Ishikawa (cell line): ENCODE data around the gene PTPRN2.

Experiments
- CREB1 ChIP-seq: IDR thresholded peaks from 2 replicates; pipeline ENCODE4 v1.6.1; 2012; ENCODE audit warnings: low read depth
- EGR1 ChIP-seq: IDR thresholded peaks from 2 replicates; pipeline ENCODE4 v1.6.1; 2012
- EP300 ChIP-seq: IDR thresholded peaks from 2 replicates; pipeline ENCODE4 v1.6.1; 2012; ENCODE audit warnings: borderline replicate concordance
- MAX ChIP-seq: IDR thresholded peaks from 2 replicates; pipeline ENCODE4 v1.6.1; 2012
- RAD21 ChIP-seq: IDR thresholded peaks from 2 replicates; pipeline ENCODE4 v1.6.1; 2012; ENCODE audit warnings: low read depth
- REST ChIP-seq: IDR thresholded peaks from 2 replicates; pipeline ENCODE4 v1.6.1; 2012; ENCODE audit warnings: low read depth, mild to moderate bottlenecking
- TAF1 ChIP-seq: IDR thresholded peaks from 2 replicates; pipeline ENCODE4 v1.6.1; 2012; ENCODE audit warnings: low read depth, mild to moderate bottlenecking
- TCF12 ChIP-seq: IDR thresholded peaks from 2 replicates; pipeline ENCODE4 v1.6.1; 2012; ENCODE audit warnings: low read depth
- TEAD4 ChIP-seq: IDR thresholded peaks from 2 replicates; pipeline ENCODE4 v1.6.1; 2012
- USF1 ChIP-seq: IDR thresholded peaks from 2 replicates; pipeline ENCODE4 v1.6.1; 2012
- YY1 ChIP-seq: IDR thresholded peaks from 2 replicates; pipeline ENCODE4 v1.6.1; 2012; ENCODE audit warnings: low read depth
- ZBTB7A ChIP-seq: IDR thresholded peaks from 2 replicates; pipeline ENCODE4 v1.6.1; 2012; ENCODE audit warnings: low read depth

GRCh38 chr7:158002486-158003080 lies 585.0 kb downstream of the PTPRN2 start:
- TF ChIP-seq USF1 (no peak), EP300 (no peak), YY1 (no peak), ZBTB7A (no peak), TCF12 (no peak), MAX (no peak), REST (no peak), RAD21 (no peak), TEAD4 (no peak), TAF1 (no peak), EGR1 (no peak), CREB1 (no peak)
